ENCODE measurements around the gene KLHL29.

The KLHL29 gene

DNA sequence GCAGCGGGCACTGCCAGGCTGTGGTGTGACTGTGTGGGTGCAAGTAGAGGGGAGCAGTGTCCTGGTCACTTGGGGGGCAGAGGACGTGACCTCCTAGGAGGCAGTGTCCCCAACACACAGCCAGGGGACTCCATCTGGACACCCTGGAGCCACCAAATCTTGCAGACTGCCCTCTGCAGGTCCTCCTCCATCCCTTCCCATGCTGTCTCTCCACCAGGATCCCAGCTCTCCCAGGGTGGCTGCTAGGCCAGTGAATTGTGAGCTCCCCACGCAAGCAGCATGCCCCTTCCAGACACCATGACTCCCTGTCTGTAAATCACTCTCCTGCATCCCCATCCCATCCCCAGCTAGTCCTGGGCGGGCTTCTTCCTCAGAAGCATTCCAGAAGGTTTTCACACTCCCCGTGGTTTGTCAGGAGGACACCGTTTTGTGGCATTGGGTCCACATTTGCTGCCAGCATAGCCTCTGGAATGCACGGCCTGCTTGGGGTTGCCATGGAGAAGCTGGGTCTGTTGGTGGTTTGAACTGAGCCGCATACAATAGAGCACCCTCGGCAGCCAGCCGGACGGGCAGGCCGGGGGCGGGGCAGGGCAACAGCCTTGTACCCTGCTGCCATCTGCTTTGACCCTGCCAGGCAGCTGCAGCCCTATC lies 210.7 kb downstream of the KLHL29 start:
- H3K27ac ChIP-seq, result no peak overlapping the region
- TF ChIP-seq, protein P1, sequence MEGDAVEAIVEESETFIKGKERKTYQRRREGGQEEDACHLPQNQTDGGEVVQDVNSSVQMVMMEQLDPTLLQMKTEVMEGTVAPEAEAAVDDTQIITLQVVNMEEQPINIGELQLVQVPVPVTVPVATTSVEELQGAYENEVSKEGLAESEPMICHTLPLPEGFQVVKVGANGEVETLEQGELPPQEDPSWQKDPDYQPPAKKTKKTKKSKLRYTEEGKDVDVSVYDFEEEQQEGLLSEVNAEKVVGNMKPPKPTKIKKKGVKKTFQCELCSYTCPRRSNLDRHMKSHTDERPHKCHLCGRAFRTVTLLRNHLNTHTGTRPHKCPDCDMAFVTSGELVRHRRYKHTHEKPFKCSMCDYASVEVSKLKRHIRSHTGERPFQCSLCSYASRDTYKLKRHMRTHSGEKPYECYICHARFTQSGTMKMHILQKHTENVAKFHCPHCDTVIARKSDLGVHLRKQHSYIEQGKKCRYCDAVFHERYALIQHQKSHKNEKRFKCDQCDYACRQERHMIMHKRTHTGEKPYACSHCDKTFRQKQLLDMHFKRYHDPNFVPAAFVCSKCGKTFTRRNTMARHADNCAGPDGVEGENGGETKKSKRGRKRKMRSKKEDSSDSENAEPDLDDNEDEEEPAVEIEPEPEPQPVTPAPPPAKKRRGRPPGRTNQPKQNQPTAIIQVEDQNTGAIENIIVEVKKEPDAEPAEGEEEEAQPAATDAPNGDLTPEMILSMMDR (conservative IDR thresholded peaks at IDR 0.05; ENCODE audit: low read depth), result no peak
- POLR2A ChIA-PET (ENCODE audit: low non-redundant PET), result no interaction called here
- no peak for DNase-seq (ENCODE audit: low spot score)
- CTCF ChIA-PET, result no interaction called here

DNA sequence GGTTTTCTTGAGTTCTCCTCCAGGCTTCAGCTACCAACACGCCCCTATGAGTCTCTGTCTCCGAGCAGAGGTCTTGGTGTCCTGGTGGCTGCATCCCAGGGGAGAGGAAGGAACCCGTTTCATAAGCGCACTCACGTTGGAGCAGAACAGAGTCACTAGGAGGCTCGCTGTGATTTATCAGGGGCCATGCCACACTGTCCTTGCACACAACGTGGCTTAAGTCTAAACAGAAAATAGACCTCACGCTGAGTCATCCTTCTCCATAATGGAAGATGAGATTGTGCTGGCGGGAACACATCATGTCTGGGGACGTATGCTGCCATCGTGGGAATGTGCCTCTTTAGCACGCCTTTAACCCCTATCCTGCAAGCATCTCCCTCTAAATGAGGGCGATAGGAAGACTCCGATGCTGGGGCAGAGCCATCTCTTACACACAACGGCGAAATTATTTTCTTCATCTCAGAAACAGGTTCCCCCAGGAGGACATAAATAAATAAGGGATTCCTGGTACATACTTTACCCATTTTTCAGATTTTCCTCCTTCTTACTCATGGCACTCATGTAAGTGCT lies 211.4 kb downstream of the KLHL29 start:
- ChIA-PET POLR2A (ENCODE audit: low non-redundant PET) (no interaction called here), CTCF (no interaction called here)
- TF ChIP-seq, protein P1 (conservative IDR thresholded peaks at IDR 0.05; ENCODE audit: low read depth), result no peak
- no peak for DNase-seq (ENCODE audit: low spot score)
- H3K27ac ChIP-seq, result no peak overlapping the region

DNA sequence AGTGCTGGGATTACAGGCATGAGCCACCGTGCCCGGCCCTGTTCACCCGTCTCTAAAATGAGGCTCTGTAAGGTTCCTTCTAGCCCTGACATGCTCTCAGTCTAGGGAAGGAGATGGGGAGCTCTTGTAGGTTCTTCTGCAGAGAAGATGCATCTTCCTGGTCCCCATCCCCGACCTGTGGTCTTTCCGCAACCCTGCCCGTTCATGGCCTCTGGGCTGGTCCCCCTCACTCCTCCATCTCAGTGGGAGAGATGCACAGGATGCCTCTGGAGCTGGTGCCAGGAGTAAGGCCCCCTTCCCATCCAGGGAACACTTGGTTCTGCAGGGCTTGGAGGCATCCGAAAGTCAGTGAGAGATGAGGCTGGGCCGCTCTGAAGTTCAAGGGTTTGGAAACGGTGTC lies 212.7 kb downstream of the KLHL29 start:
- ChIA-PET CTCF (no interaction called here), POLR2A (ENCODE audit: low non-redundant PET) (no interaction called here)

DNA sequence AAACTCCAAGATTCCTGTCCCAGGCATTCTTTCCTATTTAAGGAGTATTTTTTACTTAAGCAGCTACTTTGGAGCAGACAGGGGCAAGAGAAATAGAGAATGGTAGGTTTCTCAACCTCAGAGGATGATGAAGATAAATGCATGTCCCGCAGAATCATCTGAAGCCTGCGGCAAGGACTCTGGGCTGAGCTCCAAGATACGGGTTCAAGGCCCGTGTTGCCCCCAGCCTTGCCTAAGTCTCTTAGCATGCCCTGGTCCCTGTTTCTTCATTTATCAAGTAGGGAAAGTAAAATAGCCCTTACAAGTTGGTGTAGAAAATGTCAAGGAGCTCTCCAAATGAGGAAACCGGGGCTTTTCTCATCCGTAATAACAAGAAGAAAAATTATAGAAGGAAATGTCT lies 214.0 kb downstream of the KLHL29 start:
- TF ChIP-seq, protein P1 (conservative IDR thresholded peaks at IDR 0.05; ENCODE audit: low read depth), result no peak
- no peak for DNase-seq (ENCODE audit: low spot score)
- H3K27ac ChIP-seq, result no peak overlapping the region
- CTCF ChIA-PET, result no interaction called here
- POLR2A ChIA-PET (ENCODE audit: low non-redundant PET), result no interaction called here

More for the DNA sequence above, 212.7 kb downstream of the KLHL29 start:
- no peak overlapping the region for H3K27ac ChIP-seq
- no peak for DNase-seq (ENCODE audit: low spot score)
- TF ChIP-seq, protein P1 (conservative IDR thresholded peaks at IDR 0.05; ENCODE audit: low read depth), result no peak

DNA sequence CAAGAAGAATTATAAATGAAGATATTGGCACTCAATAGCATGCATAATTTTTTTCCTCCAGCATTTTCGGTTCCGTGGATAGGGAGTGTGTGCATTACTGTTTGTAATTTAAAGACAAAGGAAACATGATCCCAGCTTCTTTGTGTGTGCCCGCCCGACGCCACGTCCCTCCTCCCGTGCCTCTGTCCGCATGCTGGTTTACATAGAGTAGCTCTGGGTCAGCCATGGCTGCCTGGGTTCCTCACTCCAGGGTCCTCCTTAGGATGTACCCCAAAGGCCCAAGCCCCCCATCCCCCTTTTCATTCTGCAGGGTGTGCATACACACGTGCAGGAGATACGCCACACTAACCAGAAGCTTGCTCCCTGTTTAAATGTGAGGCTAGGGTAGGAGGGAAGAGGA lies 214.7 kb downstream of the KLHL29 start:
- no peak for DNase-seq (ENCODE audit: low spot score)
- CTCF ChIA-PET, result no interaction called here
- H3K27ac ChIP-seq, result no peak overlapping the region
- POLR2A ChIA-PET (ENCODE audit: low non-redundant PET), result no interaction called here
- TF ChIP-seq, protein P1 (conservative IDR thresholded peaks at IDR 0.05; ENCODE audit: low read depth), result no peak

DNA sequence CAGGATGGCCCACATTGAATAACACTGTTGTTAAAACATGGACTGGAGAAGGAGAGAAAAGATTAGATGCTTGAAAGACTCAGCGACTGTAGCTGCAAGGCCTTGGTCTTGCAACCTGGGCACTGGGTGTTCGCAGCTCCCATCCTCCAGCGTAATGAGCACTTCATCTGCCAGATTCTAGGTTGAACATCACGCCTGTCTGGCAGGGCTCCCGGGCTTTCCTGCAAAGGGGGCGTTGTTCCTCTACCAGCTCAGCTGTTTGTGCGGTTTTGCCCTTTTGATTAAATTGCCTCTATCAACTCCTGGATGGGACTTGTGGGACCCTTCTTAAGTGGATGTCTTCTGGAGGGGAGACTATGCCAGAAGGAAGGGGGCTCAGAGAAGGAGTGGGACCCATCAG lies 215.4 kb downstream of the KLHL29 start:
- H3K27ac ChIP-seq, result no peak overlapping the region
- no peak for DNase-seq (ENCODE audit: low spot score)
- TF ChIP-seq, protein P1 (conservative IDR thresholded peaks at IDR 0.05; ENCODE audit: low read depth), result no peak
- ChIA-PET CTCF (no interaction called here), POLR2A (ENCODE audit: low non-redundant PET) (no interaction called here)

Data from RWPE1 (cell line).